ENCODE measurements around the gene TAAR5.
"Not testable (repeated sequence)": the region's sequence is repeated elsewhere in the genome, so short reads cannot be mapped to it uniquely, and the experiment has no call there.

The TAAR5 gene

GRCh38 chr6:132589454-132589853 lies at the start of gene TAAR5:
Gene TAAR5, minus strand, starts transcription at chr6:132589741. Its CDS starts 55 bp downstream, at chr6:132589686.
- DNase-seq = no peak

- not testable (repeated sequence) for DNase-seq
Observed at GRCh38 chr6:132637135-132637534, 47.6 kb upstream of the TAAR5 start.

GRCh38 chr6:132635906-132636305 lies 46.4 kb upstream of the TAAR5 start:
- not testable (repeated sequence) for DNase-seq

- not testable (repeated sequence) for DNase-seq
Observed at GRCh38 chr6:132635288-132635687, 45.7 kb upstream of the TAAR5 start.

GRCh38 chr6:132634796-132635195 lies 45.3 kb upstream of the TAAR5 start:
- no peak for DNase-seq

- no peak for DNase-seq
Observed at GRCh38 chr6:132633362-132633761, 43.8 kb upstream of the TAAR5 start.

GRCh38 chr6:132624175-132624574 lies 34.6 kb upstream of the TAAR5 start, which contains the start of gene TAAR2:
Gene TAAR2, minus strand, starts transcription at chr6:132624275. Its CDS starts 0 bp downstream, at chr6:132624275.
- DNase-seq = no peak

GRCh38 chr6:132623106-132623845 lies 33.7 kb upstream of the TAAR5 start:
- no peak for DNase-seq

- DNase-seq = no peak
Observed at GRCh38 chr6:132616677-132617076, 27.1 kb upstream of the TAAR5 start.

GRCh38 chr6:132614554-132614953 lies 25.0 kb upstream of the TAAR5 start:
- no peak for DNase-seq

GRCh38 chr6:132612449-132613108 lies 23.0 kb upstream of the TAAR5 start:
- no peak for DNase-seq

- DNase-seq = no peak
Observed at GRCh38 chr6:132611616-132612015, 22.1 kb upstream of the TAAR5 start.

GRCh38 chr6:132607544-132608233 lies 18.1 kb upstream of the TAAR5 start:
- DNase-seq = no peak

GRCh38 chr6:132604635-132605152 lies 15.2 kb upstream of the TAAR5 start:
- no peak for DNase-seq

GRCh38 chr6:132600900-132601299 lies 11.4 kb upstream of the TAAR5 start:
- not testable (repeated sequence) for DNase-seq

GRCh38 chr6:132598473-132598872 lies 8.9 kb upstream of the TAAR5 start:
- no peak for DNase-seq

- DNase-seq = no peak
Observed at GRCh38 chr6:132596201-132596600, 6.7 kb upstream of the TAAR5 start.

GRCh38 chr6:132592855-132593254 lies 3.3 kb upstream of the TAAR5 start:
- no peak for DNase-seq

- DNase-seq = no peak
Observed at GRCh38 chr6:132590362-132590761, 821 bp upstream of the TAAR5 start.

GRCh38 chr6:132587424-132587823 lies 2.1 kb downstream of the TAAR5 start:
- DNase-seq = no peak

GRCh38 chr6:132584698-132585097 lies 4.8 kb downstream of the TAAR5 start:
- no peak for DNase-seq

- DNase-seq = no peak
Observed at GRCh38 chr6:132571774-132572173, 17.8 kb downstream of the TAAR5 start.

- DNase-seq = no peak
Observed at GRCh38 chr6:132570221-132570777, 19.2 kb downstream of the TAAR5 start, which contains the start of gene TAAR6. Gene TAAR6, plus strand, starts transcription at chr6:132570322. Its CDS starts 0 bp downstream, at chr6:132570322.

Data from activated CD4-positive, alpha-beta T cell treated with anti-CD3 and anti-CD28 coated beads for 4 hours (primary cell).